ENCODE results near the gene PIAS4. TPM values are rescaled to one million over a fixed set of nuclear protein-coding genes. Genes with fewer than 3 reads are reported as not detected.

PIAS4 gene
- total and polyA plus RNA-seq, 2 of the 13 experiments (the other 11 are each of a cell fraction or from before 2014, with no cell fraction given) = 9.0 to 20.1 TPM

DNA sequence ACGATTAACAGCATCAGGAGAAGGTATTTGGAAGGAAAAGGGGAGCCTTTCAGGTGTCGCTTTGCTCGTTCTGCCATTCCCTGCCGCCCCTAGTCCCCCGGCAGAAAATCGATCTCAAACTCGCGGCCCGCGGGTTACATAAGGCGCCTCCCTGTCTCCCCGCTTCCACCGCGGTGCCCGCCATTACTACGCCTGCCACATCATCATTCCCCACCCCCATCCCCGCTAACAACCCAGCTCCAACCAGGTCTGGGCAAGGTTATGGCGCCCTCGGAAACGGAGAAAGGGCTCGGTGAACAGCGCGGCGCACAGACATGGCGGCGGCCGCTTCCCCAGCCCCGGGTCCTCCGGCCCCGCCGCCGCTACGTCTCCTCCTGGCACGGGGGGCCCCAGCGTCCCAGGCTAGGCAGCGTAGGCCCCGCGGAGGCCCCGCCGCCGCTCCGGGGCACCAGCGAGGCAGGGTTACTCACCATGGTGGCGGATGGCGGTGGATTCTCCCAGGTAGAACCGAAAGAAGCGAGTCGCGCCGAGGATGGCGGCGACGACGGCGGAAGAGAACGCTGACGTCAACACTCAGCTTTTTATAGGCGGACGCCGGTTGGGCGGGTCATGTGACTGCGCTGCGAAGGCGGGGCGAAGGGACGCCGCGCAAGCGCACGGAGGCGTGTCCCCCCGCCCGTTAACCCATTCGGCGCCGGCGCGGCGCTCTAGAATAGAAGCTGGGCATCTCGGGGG lies 22.5 kb upstream of the PIAS4 start, which contains the start of gene EEF2 (continued):
- TF ChIP-seq ERF (CRISPR knock-in tag; IDR thresholded peaks at IDR 0.05) = peak; percentile 94
- TF ChIP-seq, protein P1, sequence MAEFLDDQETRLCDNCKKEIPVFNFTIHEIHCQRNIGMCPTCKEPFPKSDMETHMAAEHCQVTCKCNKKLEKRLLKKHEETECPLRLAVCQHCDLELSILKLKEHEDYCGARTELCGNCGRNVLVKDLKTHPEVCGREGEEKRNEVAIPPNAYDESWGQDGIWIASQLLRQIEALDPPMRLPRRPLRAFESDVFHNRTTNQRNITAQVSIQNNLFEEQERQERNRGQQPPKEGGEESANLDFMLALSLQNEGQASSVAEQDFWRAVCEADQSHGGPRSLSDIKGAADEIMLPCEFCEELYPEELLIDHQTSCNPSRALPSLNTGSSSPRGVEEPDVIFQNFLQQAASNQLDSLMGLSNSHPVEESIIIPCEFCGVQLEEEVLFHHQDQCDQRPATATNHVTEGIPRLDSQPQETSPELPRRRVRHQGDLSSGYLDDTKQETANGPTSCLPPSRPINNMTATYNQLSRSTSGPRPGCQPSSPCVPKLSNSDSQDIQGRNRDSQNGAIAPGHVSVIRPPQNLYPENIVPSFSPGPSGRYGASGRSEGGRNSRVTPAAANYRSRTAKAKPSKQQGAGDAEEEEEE (CRISPR knock-in tag; IDR thresholded peaks at IDR 0.05; ENCODE audit: borderline replicate concordance) = no peak
- peak; percentile 93 for TF ChIP-seq ZIK1 (CRISPR knock-in tag; IDR thresholded peaks at IDR 0.05; ENCODE audit: borderline replicate concordance, low read depth)
- 0 out of 2 replicates have a peak, but pooled peaks have one; percentile 19 for TF ChIP-seq ZNF615 (CRISPR knock-in tag; IDR thresholded peaks at IDR 0.05; ENCODE audit: borderline replicate concordance)
- peak; percentile 83; the same call in 1 of the 2 replicates for TF ChIP-seq ZNF776 (CRISPR knock-in tag; IDR thresholded peaks at IDR 0.05)
- TF ChIP-seq ZNF317 (CRISPR knock-in tag; IDR thresholded peaks at IDR 0.05) = no peak
- TF ChIP-seq, protein P2, sequence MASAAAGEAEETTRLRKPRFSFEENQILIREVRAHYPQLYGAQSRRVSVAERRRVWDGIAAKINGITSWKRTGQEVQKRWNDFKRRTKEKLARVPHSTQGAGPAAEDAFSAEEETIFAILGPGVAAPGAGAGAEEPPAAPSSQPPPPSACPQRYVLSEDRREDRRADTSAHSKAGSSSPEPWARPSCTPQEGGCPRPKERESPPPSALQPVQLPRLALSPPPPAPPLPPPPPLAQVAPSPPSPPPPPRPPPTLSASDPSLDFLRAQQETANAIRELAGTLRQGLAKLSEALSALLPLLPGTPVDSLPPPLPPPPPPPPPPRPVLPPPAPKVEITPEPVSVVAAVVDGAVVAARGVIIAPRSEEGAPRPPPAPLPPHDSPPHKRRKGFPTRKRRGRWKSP (CRISPR knock-in tag; IDR thresholded peaks at IDR 0.05) = no peak
- TF ChIP-seq RAD21 (CRISPR knock-in tag; IDR thresholded peaks at IDR 0.05) = peak; percentile 59
- no peak for TF ChIP-seq TCF12 (IDR thresholded peaks at IDR 0.05)
- TF ChIP-seq TCF12 (CRISPR knock-in tag; IDR thresholded peaks at IDR 0.05) = peak; percentile 38; the same call in 1 of the 2 replicates
- peak; percentile 97 for TF ChIP-seq HES4 (CRISPR knock-in tag; IDR thresholded peaks at IDR 0.05; ENCODE audit: borderline replicate concordance)
- TF ChIP-seq, protein P3, sequence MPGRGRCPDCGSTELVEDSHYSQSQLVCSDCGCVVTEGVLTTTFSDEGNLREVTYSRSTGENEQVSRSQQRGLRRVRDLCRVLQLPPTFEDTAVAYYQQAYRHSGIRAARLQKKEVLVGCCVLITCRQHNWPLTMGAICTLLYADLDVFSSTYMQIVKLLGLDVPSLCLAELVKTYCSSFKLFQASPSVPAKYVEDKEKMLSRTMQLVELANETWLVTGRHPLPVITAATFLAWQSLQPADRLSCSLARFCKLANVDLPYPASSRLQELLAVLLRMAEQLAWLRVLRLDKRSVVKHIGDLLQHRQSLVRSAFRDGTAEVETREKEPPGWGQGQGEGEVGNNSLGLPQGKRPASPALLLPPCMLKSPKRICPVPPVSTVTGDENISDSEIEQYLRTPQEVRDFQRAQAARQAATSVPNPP (CRISPR knock-in tag; IDR thresholded peaks at IDR 0.05) = 0 out of 2 replicates have a peak, but pooled peaks have one; percentile 75
- no peak for TF ChIP-seq NFE2 (CRISPR knock-in tag; IDR thresholded peaks at IDR 0.05)
- TF ChIP-seq ZSCAN25 (CRISPR knock-in tag; IDR thresholded peaks at IDR 0.05) = no peak; the same call in 1 of the 2 replicates
- TF ChIP-seq DNMT3B (CRISPR knock-in tag; conservative IDR thresholded peaks at IDR 0.05) = peak; percentile 96
- TF ChIP-seq, protein P4, sequence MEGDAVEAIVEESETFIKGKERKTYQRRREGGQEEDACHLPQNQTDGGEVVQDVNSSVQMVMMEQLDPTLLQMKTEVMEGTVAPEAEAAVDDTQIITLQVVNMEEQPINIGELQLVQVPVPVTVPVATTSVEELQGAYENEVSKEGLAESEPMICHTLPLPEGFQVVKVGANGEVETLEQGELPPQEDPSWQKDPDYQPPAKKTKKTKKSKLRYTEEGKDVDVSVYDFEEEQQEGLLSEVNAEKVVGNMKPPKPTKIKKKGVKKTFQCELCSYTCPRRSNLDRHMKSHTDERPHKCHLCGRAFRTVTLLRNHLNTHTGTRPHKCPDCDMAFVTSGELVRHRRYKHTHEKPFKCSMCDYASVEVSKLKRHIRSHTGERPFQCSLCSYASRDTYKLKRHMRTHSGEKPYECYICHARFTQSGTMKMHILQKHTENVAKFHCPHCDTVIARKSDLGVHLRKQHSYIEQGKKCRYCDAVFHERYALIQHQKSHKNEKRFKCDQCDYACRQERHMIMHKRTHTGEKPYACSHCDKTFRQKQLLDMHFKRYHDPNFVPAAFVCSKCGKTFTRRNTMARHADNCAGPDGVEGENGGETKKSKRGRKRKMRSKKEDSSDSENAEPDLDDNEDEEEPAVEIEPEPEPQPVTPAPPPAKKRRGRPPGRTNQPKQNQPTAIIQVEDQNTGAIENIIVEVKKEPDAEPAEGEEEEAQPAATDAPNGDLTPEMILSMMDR (CRISPR knock-in tag; IDR thresholded peaks at IDR 0.05) = no peak
- TF ChIP-seq ZNF44 (CRISPR knock-in tag; IDR thresholded peaks at IDR 0.05) = peak; percentile 50; the same call in 1 of the 2 replicates
- peak; percentile 52; the same call in 1 of the 2 replicates for TF ChIP-seq ZNF747 (CRISPR knock-in tag; IDR thresholded peaks at IDR 0.05; ENCODE audit: borderline replicate concordance)
- peak; percentile 59 for TF ChIP-seq ZNF224 (CRISPR knock-in tag; IDR thresholded peaks at IDR 0.05)
- no peak for TF ChIP-seq RFX1 (IDR thresholded peaks at IDR 0.05)
- peak; percentile 93; the same call in 1 of the 2 replicates for TF ChIP-seq ZZZ3 (CRISPR knock-in tag; IDR thresholded peaks at IDR 0.05; ENCODE audit: borderline replicate concordance)
- TF ChIP-seq, protein P5, sequence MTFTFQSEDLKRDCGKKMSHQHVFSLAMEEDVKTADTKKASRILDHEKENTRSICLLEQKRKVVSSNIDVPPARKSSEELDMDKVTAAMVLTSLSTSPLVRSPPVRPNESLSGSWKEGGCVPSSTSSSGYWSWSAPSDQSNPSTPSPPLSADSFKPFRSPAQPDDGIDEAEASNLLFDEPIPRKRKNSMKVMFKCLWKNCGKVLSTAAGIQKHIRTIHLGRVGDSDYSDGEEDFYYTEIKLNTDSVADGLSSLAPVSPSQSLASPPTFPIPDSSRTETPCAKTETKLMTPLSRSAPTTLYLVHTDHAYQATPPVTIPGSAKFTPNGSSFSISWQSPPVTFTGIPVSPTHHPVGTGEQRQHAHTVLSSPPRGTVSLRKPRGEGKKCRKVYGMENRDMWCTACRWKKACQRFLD (CRISPR knock-in tag; IDR thresholded peaks at IDR 0.05; ENCODE audit: borderline replicate concordance) = peak; percentile 95; the same call in 1 of the 2 replicates

All from HepG2 (cell line).